H1 (cell line): Measurements from ENCODE around the gene CD4.

ENCODE experiments used
- CBX8 ChIP-seq: fragments of 300-800, 300-1000 bp; sonication (generic); IDR thresholded peaks from 2 replicates; pipeline ENCODE4 v1.7.1; 2016; ENCODE audit warnings: low read depth, low read length, borderline replicate concordance
- CHD2 ChIP-seq: IDR thresholded peaks from 2 replicates; pipeline ENCODE4 v1.6.1; 2012; ENCODE audit warnings: low read length, improper control_type of control experiment
- JUND ChIP-seq: IDR thresholded peaks from 2 replicates; pipeline ENCODE4 v1.6.1; 2011; ENCODE audit warnings: mild to moderate bottlenecking, improper control_type of control experiment, low read length
- MAFK ChIP-seq: IDR thresholded peaks from 2 replicates; pipeline ENCODE4 v1.6.1; 2012; ENCODE audit warnings: low read depth, mild to moderate bottlenecking, improper control_type of control experiment, low read length
- POLR2A ChIP-seq, 2 experiments: IDR thresholded peaks; 1 replicate in 1 of 2; 2 replicates in 1 of 2; pipeline ENCODE4 v1.6.1; 2011; ENCODE audit warnings: low read depth in 2 of 2, low read length in 2 of 2, mild to moderate bottlenecking in 2 of 2; ENCODE audit errors: control extremely low read depth in 1 of 2
- RAD21 ChIP-seq, 2 experiments: IDR thresholded peaks in 1 of 2; conservative IDR thresholded peaks in 1 of 2; 2 replicates each; pipeline ENCODE4 v1.6.1; 2011; ENCODE audit warnings: low read depth in 2 of 2, low read length in 2 of 2, improper control_type of control experiment in 1 of 2, inconsistent platforms in 1 of 2, mild to moderate bottlenecking in 1 of 2, moderate library complexity in 1 of 2
- SIN3A ChIP-seq, 2 experiments: IDR thresholded peaks in 1 of 2; conservative IDR thresholded peaks in 1 of 2; 2 replicates each; pipeline ENCODE4 v1.6.1; 2011 to 2012; ENCODE audit warnings: low read length in 2 of 2, improper control_type of control experiment in 1 of 2, low read depth in 1 of 2, mild to moderate bottlenecking in 1 of 2
- SP1 ChIP-seq: IDR thresholded peaks from 2 replicates; pipeline ENCODE4 v1.6.1; 2011; ENCODE audit warnings: low read depth, low read length

DNA sequence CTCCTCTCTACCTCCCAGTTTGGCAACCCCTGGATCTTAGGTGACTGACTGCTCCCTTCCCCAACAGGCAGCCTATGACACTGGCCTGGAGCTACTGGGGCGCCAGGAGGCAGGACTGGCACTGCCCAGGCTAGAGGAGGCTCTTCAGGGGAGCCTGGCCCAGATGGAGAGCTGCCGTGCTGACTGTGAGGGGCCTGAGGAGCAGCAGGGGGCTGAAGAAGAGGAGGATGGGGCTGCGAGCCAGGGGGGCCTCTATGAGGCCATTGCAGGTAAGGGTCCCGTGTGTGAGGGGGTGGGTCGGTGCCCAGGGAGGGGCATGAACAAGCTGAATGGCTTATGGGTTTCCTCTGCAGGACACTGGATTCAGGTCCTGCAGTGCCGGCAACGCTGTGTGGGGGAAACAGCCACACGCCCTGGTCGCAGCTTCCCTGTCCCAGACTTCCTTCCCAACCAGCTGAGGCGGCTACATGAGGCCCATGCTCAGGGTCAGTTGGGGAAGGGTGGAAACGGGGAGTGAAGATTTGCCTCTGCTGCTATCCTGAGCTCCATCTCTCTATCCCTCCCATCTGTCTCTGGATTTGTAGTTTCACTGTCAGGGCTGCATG, 41.1 kb downstream of the CD4 start:
- no peak for TF ChIP-seq JUND
- no peak for TF ChIP-seq MAFK
- TF ChIP-seq CHD2 = no peak
- no peak for TF ChIP-seq POLR2A (IDR thresholded peaks at IDR 0.05; ENCODE audit: control extremely low read depth in 1 of 2, low read depth in 2 of 2, low read length in 2 of 2)
- no peak for TF ChIP-seq RAD21 (IDR thresholded peaks at IDR 0.05 in 1 of 2, conservative IDR thresholded peaks at IDR 0.05 in 1 of 2; ENCODE audit: low read depth in 2 of 2, low read length in 2 of 2)
- TF ChIP-seq SP1 = no peak
- no peak for TF ChIP-seq SIN3A (conservative IDR thresholded peaks at IDR 0.05 in 1 of 2, IDR thresholded peaks at IDR 0.05 in 1 of 2; ENCODE audit: low read depth in 1 of 2, low read length in 2 of 2)
- no peak for TF ChIP-seq CBX8
